RWPE2 (cell line): ENCODE data around the gene GNAI3.

Experiments
- ATAC-seq: fragments of 200-7000 bp; cut with Tn5 transposase; 3 replicates; pipeline ENCODE4 v1.9.1; 2021; ENCODE audit warnings: low read depth
- DNase-seq: peaks from one replicate; pipeline ENCODE4 v3.0.0-alpha.2; 2020; ENCODE audit warnings: low spot score
- H3K27ac ChIP-seq: fragments of 450-650 bp; 2 replicates; pipeline ENCODE4 v1.5.1; 2017; ENCODE audit warnings: mild to moderate bottlenecking; ENCODE audit not compliant: poor library complexity, severe bottlenecking
- H3K27me3 ChIP-seq: fragments of 250-450 bp; sonication (Bioruptor Pico); 2 replicates; pipeline ENCODE4 v1.5.1; 2021; ENCODE audit warnings: mild to moderate bottlenecking, moderate library complexity; ENCODE audit not compliant: insufficient read depth, poor library complexity, severe bottlenecking
- H3K36me3 ChIP-seq: fragments of 250-450 bp; sonication (Bioruptor Pico); 2 replicates; pipeline ENCODE4 v1.5.1; 2020; ENCODE audit warnings: low read depth, mild to moderate bottlenecking, moderate library complexity
- H3K4me1 ChIP-seq: fragments of 250-450 bp; sonication (Bioruptor Pico); 2 replicates; pipeline ENCODE4 v1.5.1; 2021; ENCODE audit warnings: mild to moderate bottlenecking, moderate library complexity; ENCODE audit not compliant: insufficient read depth, poor library complexity, severe bottlenecking
- H3K4me3 ChIP-seq: fragments of 250-450 bp; sonication (Bioruptor Pico); 2 replicates; pipeline ENCODE4 v1.5.1; 2021; ENCODE audit warnings: mild to moderate bottlenecking, moderate library complexity; ENCODE audit not compliant: severe bottlenecking
- H3K9me3 ChIP-seq: fragments of 250-450 bp; sonication (Bioruptor Pico); 2 replicates; pipeline ENCODE4 v1.5.1; 2021; ENCODE audit warnings: mild to moderate bottlenecking, moderate library complexity; ENCODE audit not compliant: severe bottlenecking
- TF ChIP-seq, protein P1 (sequence below): fragments of 450-650 bp; IDR thresholded peaks from one replicate; pipeline ENCODE4 v1.5.1; 2017; ENCODE audit warnings: mild to moderate bottlenecking, moderate library complexity; ENCODE audit not compliant: poor library complexity, severe bottlenecking

Gene GNAI3

DNA sequence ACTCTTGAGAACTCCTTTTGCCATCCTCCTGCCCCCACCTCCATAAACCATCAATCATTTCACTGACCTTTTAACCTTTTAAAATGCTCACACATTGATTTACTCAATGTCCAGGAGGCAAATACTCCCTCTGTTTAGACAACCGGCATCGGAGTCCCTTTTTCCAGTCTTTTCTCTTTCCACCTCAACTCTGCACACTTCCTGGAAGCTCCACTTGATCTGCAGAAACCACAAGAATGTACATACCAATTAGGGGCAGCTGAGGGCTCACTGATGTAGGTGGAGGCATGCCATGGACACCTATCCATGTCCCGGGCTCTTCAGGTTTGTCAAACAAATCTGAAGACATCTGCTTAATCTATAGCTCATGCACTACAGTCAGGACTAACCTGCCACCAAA is 33.6 kb upstream of the GNAI3 start:
- Histone ChIP-seq H3K9me3 (no peaks in the 10 kb centered on the region), H3K27me3 (no peaks in the 10 kb centered on the region), H3K4me3 (no peak overlapping the region), H3K4me1 (no peaks in the 10 kb centered on the region), H3K27ac (no peak overlapping the region), H3K36me3 (no peaks in the 10 kb centered on the region)
- ATAC-seq (no peak), DNase-seq (no peak)
- TF ChIP-seq, protein P1, sequence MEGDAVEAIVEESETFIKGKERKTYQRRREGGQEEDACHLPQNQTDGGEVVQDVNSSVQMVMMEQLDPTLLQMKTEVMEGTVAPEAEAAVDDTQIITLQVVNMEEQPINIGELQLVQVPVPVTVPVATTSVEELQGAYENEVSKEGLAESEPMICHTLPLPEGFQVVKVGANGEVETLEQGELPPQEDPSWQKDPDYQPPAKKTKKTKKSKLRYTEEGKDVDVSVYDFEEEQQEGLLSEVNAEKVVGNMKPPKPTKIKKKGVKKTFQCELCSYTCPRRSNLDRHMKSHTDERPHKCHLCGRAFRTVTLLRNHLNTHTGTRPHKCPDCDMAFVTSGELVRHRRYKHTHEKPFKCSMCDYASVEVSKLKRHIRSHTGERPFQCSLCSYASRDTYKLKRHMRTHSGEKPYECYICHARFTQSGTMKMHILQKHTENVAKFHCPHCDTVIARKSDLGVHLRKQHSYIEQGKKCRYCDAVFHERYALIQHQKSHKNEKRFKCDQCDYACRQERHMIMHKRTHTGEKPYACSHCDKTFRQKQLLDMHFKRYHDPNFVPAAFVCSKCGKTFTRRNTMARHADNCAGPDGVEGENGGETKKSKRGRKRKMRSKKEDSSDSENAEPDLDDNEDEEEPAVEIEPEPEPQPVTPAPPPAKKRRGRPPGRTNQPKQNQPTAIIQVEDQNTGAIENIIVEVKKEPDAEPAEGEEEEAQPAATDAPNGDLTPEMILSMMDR = no peak

GRCh38 chr1:109516872-109517271 is 31.5 kb upstream of the GNAI3 start:
- Histone ChIP-seq H3K27ac (no peak overlapping the region), H3K36me3 (no peaks in the 10 kb centered on the region), H3K4me1 (no peaks in the 10 kb centered on the region), H3K27me3 (no peaks in the 10 kb centered on the region), H3K9me3 (no peaks in the 10 kb centered on the region), H3K4me3 (no peak overlapping the region)
- DNase-seq (no peak), ATAC-seq (no peak)
- TF ChIP-seq, protein P1 = no peak

- Histone ChIP-seq H3K36me3 (no peaks in the 10 kb centered on the region), H3K9me3 (no peaks in the 10 kb centered on the region), H3K27me3 (no peaks in the 10 kb centered on the region), H3K4me1 (no peaks in the 10 kb centered on the region), H3K4me3 (no peak overlapping the region), H3K27ac (no peak overlapping the region)
- ATAC-seq = no peak
- TF ChIP-seq, protein P1 = no peak
- no peak for DNase-seq
These were observed 31.1 kb upstream of the GNAI3 start for GRCh38 chr1:109517337-109517736.

GRCh38 chr1:109521002-109521951 is 27.1 kb upstream of the GNAI3 start:
- DNase-seq = no peak
- no peaks in the 10 kb centered on the region for H3K4me1 ChIP-seq
- no peak overlapping the region for H3K4me3 ChIP-seq
- ATAC-seq = no peak
- TF ChIP-seq, protein P1 = no peak
- H3K9me3 ChIP-seq = no peaks in the 10 kb centered on the region
- no peak overlapping the region for H3K27ac ChIP-seq
- H3K27me3 ChIP-seq = no peaks in the 10 kb centered on the region
- H3K36me3 ChIP-seq = no peaks in the 10 kb centered on the region

GRCh38 chr1:109522026-109522425 is 26.4 kb upstream of the GNAI3 start:
- TF ChIP-seq, protein P1 = no peak
- H3K4me3 ChIP-seq = no peak overlapping the region
- no peak overlapping the region for H3K27ac ChIP-seq
- H3K36me3 ChIP-seq = no peaks in the 10 kb centered on the region
- no peak for DNase-seq
- no peak for ATAC-seq
- no peaks in the 10 kb centered on the region for H3K9me3 ChIP-seq
- no peaks in the 10 kb centered on the region for H3K4me1 ChIP-seq
- no peaks in the 10 kb centered on the region for H3K27me3 ChIP-seq
